ENCODE measurements around the gene ABCG2.

- TF ChIP-seq CTCF (IDR thresholded peaks at IDR 0.05) (no peak), POLR2AphosphoS5 (IDR thresholded peaks at IDR 0.05) (no peak), EP300 (IDR thresholded peaks at IDR 0.05) (no peak)
Observed at GRCh38 chr4:88087004-88087403, 71.4 kb downstream of the ABCG2 start.
